HG03460 (cell line): Measurements from ENCODE around the gene FBRSL1.

Experiments
- ATAC-seq: cut with Tn5 transposase; IDR thresholded peaks from one replicate; pipeline ENCODE4 v1.9.1; 2021; ENCODE audit not compliant: unreplicated experiment

Gene FBRSL1

DNA sequence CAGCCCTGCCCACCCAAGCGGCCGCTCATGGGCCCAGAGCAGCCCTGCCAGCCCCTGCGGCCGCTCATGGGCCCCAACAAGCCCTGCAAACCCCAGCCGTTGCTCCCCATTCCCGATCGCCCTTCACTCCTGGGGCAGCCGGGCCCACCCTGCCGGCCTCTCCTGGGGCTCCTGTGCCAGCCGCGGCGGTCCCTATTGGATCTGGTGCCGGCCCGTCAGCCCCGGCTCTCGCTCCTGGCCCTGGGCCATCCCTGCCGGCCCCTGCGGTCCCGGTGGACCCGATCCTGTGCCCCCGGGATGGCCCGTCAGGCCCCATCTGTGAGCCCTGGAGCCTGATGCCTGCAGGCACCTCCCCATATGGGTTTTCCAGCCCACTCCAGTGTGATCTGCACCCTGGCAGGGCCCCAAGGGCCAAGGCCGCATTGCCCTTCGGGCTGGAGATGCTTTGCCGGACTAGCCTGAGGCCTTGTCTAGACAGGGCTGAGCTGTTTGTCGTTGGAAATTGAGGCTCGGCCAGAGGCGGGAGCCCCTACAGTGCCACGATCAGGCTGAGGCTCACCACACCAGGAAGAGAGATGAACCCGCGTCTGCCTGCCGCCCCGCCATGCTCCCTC is 20.3 kb downstream of the FBRSL1 start:
- no peak for ATAC-seq

DNA sequence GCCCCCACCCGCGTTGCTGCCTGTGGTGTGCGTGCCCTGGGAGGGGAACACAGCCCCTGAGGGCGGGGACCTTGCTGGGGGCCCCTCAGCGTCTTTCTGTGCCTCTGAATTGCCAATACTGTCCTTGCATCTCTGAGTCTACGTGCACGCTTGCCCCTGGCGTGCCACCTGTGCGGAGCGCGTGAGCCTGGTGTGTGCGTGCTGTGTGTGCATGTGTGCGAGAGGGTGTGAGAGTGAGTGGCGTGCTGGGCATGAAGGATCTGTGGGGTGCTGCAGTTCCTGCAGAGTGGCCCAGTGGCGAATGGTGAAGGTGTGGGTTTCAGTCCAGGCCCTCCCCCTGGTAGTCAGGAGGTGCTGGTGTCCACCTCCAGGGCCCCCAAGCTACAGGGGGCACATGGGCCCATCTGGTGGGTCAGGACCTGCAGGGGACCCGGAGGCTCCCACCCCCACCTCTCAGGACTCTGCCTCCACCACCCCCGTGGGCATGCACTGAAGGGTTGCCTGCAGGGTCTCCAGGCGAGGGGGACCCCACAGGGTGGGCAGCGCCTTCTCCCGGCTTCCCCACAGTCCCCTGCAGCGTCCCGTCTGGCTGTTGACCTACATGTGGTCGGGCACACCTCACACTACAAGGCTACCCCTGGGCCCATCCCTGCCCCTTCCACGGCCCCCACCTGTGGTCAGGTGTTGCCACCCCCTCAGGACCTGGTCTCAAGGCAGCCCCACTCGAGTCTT is 21.0 kb downstream of the FBRSL1 start:
- no peak for ATAC-seq

DNA sequence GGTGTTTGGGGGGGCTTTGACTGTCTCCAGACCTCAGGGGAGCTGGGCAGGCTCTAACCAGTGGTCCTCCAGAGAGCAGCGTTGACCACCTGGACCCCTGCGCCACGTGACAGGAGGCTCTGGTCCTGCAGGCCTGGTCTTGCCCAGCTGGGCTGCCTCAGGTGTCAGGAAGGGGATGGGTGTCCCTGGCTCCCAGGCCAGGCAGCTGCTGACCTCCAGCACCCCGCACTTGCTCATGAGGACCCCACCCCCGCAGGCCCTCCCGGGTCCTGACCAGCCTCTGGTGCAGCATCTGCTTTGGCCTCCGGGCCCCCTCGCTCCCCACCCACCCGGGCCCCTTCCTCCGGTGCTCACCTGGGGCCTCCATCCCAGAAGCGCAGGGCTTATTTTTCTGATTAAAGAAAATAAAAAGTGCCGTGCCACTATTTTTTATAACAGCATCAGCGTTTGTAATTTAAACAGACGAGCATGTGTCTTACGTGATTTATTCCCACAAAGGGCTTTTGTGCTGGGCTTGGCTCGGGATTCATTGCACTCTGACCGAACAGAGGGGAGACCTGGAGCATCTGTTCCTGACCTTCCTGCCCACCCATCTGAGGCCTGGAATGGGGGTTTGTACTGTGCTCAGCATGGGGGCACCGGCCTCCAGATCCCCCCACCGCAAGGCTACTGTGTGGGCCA is 21.7 kb downstream of the FBRSL1 start:
- no peak for ATAC-seq

DNA sequence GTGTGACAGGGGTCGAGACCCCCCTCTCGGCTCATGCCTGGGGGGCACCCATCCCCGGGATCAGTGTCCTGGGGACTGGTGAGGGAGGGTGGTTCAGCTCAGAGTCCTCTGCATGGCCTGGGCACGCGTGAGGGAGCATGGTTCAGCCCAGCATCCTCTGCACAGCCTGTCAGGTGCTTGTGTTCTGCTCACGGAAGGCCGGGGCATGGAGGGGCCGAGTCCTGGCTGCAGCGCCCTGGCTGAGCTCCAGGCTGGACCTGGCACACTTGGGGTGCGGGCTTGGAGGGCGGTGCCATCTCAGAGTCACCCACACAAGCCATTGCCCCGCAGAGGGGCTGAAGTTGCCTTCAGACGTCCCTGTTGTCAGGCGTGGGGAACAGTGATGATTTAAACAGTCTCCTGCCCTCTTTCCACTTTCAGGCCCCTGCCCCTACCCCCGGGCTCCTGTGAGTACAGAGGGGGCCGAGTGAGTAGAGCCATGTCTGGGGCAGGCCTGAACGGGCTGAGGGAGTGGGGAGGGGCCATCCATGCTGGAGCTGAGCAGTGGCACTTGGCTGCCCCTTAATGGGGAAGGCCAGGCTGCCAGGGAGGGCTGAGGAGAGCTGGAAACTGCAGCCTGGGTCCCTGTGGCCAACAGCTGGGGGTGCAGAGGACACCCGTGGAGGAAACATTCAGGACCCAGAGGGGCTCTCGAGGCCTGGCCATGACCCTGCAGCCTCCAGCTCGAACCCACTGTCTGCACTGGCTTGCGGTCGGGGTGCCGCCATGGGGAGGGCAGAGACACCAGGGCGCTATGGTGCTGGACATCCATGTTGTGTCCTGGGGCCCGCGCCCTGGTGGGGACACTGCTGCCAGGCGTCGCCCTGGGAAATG is 22.5 kb downstream of the FBRSL1 start:
- ATAC-seq = no peak

DNA sequence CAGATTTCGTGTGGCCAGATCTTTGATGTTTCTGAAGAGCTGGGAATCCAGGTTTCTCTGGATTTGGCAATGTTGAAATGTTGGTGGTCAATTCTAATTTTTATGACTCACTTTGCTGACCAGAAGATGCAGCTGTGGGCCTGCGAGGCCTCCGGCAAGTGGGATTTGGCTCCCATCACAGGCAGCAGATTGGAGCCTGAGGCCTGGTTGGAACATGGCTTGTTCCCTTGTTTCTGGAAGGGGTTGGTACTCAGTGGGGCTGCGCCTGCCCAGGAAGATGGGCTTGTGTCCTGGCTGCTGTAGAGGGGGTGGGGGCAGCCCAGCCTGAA is 23.1 kb downstream of the FBRSL1 start:
- ATAC-seq = no peak

DNA sequence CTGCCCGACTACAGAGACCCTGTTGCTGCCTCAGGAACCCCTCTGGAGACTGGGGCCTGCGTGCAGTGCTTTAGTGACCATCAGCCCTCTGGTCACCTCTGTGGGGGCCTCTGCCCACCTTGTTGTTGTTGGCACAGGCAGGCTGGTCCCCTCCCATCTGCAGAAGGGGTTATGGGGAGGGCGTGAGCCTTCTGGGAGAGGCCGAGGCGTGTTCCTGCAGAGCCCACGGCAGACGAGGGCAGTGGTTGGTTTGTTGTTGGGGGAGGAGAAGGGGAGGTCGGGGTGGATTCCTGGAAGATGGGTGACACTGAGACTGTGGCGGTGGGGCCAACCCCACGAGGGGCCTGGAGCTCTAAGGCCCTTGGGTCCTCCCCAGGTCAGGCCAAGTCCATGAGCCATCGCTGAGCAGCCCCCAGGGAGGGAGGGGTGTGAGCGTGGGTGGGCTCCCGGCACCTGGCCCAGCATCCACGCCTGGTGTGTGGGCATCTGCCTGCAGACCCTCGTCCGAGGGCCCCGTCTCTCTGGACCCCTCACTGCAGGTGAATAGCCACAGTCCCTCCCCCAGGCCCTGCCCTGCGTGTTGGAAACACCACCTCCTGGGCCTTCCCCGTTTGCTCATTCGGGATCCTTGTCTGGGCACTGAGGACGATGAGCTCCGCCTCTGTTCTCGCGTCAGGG is 23.6 kb downstream of the FBRSL1 start:
- no peak for ATAC-seq

DNA sequence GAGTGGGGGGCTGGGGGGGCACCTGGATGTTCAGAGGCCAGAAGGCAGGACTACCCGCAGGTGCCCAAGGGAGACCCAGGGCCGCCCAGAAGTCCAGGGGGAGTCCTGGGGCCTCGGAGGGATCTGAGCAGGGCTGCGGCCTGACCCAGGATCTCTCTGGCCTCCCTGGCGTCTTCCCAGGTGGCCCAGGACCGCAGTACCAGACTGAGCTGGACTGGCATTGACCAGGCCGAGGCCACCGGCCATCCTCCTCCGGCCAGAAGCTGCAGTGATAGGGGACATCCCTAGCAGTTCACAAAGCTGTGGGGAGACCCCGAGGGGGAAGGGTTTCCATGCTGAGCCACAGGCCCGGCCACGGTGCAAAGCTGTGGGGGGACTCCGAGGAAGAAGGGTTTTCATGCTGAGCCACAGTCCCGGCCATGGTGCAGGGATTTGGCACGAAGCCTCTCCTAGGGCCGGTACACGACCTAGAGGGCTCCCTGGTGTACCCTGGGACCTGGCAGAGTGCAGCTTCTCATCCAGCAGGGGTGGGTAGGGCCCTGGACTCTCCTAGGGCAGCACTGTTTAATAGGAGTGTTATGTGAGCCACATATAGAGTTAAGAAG is 24.4 kb downstream of the FBRSL1 start:
- ATAC-seq = no peak

DNA sequence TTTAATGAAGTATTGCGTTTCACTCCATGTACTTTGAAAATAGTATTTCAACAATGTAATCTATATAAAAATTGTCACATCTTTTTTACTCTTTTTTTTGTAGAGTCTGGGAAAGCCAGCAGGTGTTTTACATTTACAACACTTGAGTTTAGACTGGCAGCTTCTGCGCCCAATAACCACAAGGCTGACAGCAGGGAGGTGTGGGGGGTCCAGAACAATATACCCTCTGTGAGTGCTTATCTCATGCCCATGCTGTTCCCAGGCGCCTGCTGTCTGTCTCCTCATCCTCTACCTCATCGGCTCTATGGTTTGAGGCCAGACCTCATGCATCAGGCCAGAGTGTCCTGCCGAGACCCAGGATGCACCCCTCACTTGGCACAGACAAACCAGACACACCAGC is 24.9 kb downstream of the FBRSL1 start:
- ATAC-seq = no peak

DNA sequence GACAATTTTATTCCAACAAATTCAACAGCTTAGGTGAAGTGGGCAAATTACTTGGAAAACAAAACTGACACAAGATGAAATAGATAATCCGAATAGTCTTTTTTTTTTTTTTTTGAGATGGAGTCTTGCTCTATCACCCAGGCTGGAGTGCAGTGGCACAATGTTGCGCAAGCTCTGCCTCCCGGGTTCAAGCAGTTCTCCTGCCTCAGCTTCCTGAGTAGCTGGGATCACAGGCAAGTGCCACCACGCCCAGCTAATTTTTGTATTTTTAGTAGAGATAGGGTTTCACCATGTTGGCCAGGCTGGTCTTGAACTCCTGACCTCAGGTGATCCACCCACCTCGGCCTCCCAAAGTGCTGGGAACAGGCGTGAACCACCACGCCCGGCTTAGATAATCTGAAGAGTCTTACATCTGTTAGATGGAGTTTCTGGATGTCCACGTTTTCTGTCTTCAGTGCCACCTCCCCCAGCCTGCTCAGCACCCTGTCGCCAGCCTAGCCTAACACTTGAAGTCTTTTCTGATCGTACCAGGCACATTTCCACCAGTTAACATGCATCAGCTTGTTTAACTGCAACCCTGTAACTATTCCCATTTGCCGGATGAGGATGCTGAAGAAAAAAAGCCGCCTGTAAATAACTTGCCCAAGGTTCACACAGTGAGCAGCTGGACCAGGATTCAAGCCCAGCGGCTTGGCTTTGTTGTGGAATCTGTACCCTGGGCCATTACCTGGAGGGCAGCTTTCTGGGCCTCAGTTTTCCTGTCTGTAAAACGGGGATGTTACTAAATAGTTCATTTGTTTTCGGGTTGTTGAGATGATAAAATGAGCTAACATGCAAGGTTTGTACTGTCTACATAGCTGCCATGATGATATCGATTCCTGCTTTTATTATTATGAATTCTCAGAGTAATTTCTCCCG is 26.4 kb downstream of the FBRSL1 start:
- ATAC-seq = no peak

DNA sequence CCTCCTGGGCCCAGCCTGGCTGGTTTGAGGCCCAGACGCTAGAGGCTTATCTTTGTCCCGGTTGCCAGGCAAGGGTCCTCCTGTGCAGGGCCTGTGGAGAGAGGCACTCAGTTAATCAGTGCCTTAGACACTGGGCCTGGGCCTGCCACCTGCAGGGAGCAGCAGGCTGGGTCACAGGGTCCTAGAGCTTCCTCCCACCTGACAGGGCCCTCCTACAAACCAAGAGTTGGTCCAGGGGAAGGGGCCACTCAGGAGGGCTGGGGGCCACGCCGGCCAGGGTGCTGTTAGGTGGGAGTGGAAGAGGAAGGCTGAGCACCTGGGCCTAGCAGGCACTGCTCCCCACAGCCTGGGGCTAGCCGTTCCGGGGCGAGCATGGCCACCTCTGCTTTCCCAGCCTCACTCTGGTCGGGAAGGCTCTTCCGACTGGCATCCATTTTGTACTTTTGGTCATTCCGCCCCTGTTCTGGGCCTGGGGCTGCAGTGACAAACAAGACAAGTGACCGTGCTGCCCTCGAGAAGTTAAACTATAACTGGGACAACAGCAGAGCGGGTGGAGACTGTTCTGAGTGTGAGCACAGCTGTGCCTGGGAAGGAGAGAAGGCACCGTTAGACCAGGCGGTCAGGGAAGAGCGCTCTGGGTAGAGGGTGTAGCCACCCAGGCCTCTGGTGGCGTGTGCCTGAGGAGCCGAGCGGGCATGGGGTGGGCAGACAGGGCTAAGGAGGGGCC is 27.2 kb downstream of the FBRSL1 start:
- ATAC-seq = no peak

DNA sequence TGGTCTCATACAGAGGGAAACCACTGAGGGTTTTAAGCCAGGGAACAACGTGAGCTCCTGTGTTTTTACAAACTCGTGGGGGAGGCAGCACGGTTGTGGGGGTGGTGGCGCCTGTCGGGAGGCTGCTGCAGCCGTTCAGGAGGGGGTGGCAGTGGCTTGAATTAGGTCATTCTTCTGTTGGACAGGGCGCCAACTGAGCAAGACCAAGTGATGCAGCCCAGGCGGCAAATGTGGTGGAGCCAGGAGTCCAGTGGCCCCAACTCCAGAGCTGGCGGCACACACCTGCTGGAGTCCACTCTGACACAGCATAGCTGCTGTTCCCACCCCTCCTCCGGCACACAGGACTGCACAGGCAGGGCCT is 27.8 kb downstream of the FBRSL1 start:
- ATAC-seq = no peak

DNA sequence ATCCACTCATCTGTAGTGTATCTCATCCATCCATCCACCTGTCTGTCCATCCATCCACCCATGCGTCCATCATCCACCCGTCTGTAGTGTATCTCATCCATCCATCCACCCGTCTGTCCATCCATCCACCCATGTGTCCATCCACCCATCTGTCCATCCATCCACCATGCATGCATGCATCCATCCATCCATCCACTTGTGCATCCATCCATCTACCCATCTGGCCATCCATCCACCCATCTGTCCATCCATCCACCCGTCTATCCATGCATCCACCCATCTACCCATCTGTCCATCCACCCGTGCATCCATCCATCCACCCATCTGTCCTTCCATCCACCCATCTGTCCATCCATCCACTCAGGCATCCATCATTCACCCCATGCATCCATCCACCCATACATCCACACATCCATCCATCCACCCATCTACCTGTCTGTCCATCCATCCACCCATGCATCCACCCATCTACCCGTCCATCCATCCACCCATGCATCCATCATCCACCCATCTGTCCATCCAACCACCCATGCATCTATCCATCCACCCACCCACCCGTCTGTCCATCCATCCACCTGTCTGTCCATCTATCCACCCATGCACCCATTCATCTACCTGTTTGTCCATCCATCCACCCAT is 28.5 kb downstream of the FBRSL1 start:
- ATAC-seq = no peak

DNA sequence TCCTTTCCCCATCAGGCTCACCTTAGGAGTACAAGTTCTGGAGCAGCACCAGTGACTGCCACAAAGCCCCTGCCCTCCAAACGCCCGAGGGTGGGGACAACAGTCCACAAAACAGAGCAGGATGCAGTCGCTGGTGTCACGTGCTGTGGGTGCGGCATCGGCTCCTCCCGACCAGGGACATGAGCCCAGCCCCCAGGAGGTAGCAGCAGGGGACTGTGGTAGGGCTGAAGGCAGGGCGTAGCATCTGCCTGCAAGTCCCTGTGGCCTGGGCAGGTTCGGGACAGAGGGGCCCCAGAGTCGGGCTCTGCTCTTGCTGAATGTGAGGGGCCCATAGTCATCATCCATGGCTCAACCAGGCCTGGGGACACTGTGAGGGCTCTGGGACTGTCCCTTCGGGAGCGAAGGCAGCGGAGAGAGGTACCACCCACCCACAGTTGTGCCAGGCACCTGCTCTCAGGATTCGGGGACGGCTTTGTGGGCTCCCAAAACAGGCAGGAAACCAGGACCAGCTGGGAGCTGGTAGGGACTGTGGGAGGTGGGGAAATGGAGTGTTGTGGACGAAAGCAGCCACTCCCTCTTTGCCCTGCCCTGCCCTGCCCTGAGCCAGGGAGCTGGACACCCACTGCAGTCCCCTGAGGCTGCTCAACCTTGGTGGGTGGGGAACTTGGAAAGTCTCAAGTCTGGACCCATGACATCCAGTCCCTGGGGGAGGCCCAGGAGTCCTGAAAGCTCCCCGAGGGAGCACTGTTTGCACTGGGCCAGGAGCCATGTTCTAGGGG is 30.7 kb downstream of the FBRSL1 start:
- ATAC-seq = no peak

DNA sequence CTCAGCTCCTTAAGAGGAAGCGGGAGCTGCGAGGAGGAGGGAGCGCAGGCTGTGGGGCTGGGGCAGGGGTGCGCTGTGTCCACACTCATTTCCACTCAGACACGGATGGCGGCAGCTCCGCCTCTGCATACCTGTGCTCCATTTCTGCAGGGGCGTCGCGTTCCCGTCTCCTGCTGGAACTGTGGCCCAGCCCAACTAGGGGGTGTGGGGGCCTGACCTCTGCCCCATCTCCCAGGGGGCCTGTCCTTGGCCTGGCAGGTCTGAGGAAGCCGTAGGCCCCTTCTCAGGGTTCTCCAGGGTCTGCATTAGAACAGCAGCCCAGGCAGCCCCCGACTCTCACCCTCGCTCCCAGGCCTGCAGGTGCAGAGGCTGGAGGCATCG is 31.2 kb downstream of the FBRSL1 start:
- no peak for ATAC-seq

DNA sequence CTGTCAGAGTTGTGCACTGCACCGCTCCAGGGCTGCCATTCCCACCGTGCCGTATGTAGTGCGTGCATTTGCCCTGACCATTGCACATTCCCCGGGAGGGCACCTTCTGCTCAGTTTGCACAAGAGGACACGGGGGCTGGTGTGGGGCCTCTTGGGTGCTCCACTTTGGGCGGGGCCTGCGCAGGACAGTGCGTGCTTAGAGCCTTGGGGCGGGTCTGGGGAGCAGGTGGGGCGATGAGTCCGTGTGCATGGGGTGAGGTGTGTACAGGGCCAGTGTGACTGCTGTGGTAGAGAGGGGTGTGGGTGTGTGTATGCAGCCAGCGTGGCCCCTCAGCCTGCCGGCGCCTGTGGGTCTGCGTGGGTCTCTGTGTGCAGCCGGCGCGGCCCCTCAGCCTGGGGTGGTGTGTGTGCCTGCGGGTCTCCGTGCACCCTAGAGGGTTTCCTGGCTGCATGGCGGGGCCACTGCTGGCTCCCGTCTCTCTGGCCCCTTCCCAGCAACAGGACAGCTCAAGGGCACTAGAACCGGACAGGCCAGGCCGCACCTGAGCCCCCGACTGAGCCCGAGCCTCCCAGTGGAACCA is 31.9 kb downstream of the FBRSL1 start:
- ATAC-seq = no peak

DNA sequence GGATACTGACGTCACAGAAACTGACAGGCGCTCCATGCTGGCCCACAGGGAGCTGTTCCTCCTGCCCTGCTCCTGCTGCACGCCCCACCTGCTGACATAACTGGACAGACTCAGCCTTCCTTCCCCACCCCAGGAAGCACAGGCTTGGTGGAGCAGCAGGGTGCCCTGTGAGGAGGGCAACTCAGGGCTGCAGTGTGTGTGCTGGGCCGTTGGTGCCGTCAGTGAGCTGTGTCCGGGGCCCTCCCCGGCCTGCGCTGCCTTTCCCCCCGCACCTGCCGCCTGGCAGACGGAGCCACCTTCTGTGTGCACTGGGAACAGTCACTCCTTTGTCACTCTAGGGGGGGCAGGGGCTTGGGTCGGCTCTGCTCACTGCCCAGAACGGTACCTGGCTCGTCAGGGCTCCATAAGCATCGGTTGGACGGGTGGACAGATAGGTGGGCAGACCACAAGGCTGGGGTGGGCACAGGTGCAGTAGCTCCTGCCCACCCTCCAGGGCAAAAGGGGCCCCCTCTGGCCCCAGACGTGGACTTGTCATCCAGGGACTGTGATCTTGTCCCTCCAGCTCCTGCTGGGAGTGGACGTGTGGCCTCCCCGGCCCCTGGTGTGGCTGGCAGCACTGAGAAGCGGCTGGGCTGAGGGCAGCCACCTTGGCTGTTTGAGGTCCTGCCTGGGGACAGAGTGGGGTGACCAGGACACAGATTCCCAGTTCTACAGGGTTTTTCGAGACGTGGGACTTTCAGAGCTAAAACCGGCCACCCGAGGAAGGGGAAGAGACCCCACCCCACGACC is 32.8 kb downstream of the FBRSL1 start:
- ATAC-seq = no peak
